Spinal cord (tissue), 10 donors: ENCODE data around the gene DNAJA3. TPM values are rescaled to one million over a fixed set of nuclear protein-coding genes. Genes with fewer than 3 reads are reported as not detected.

Source experiments
- DNase-seq, 6 donors: peaks; one replicate each; pipeline versions ENCODE4 v3.0.0 to v3.0.0-alpha.2; 2013 to 2015; ENCODE audit warnings: low spot score in 6 of 6, low read depth in 4 of 6
- H3K27ac ChIP-seq: one replicate; pipeline ENCODE4 v1.5.1; 2013; ENCODE audit warnings: low read depth, low read length, control low read depth
- H3K27me3 ChIP-seq: one replicate; pipeline ENCODE4 v1.6.1; 2013; ENCODE audit warnings: low read length; ENCODE audit not compliant: control insufficient read depth, insufficient read depth
- H3K36me3 ChIP-seq: one replicate; pipeline ENCODE4 v1.6.1; 2013; ENCODE audit warnings: low read length; ENCODE audit not compliant: control insufficient read depth, insufficient read depth
- H3K4me1 ChIP-seq: one replicate; pipeline ENCODE4 v1.6.1; 2013; ENCODE audit warnings: low read length; ENCODE audit not compliant: control insufficient read depth, insufficient read depth
- H3K4me3 ChIP-seq: one replicate; pipeline ENCODE4 v1.5.1; 2013; ENCODE audit warnings: low read depth, low read length, control low read depth
- H3K9me3 ChIP-seq: one replicate; pipeline ENCODE4 v1.6.1; 2013; ENCODE audit warnings: low read length; ENCODE audit not compliant: control insufficient read depth, insufficient read depth
- WGBS: methylation state at CpG from one replicate; pipeline ENCODE4 v1.1.5; 2013; ENCODE audit warnings: missing lambda C conversion rate; ENCODE audit not compliant: insufficient coverage; 5-methylcytosine and 5-hydroxymethylcytosine counted together
- polyA plus RNA-seq, 2 donors: library from polyadenylated mRNA; unstranded; fragments of 120-200 nt; gene quantifications; one replicate each; pipeline ENCODE4 v1.2.1, GENCODE V29; 2013; ENCODE audit not compliant: insufficient read length in 2 of 2
- total RNA-seq, 2 donors: library from RNA; depleted of rRNA in 1 of 2; stranded (reverse); fragments of 120-200 nt in 1 of 2; fragments of >200 nt in 1 of 2; gene quantifications; one replicate each; pipeline versions ENCODE4 v1.2.3 to v1.2.4, GENCODE V29; 2013 to 2014
- donor health status: healthy.

DNAJA3 gene
- total and polyA plus RNA-seq, 4 donors, result 35.4 to 45.0 (median 39.5) TPM

GRCh38 chr16:4386951-4387565 lies 38.6 kb upstream of the DNAJA3 start:
- Histone ChIP-seq H3K9me3 (no peaks in the 10 kb centered on the region), H3K4me1 (peaks cover 37% of the 10 kb centered on the region), H3K27ac (no peak overlapping the region), H3K36me3 (peaks cover 99% of the 10 kb centered on the region), H3K4me3 (no peak overlapping the region), H3K27me3 (no peaks in the 10 kb centered on the region)
- WGBS, result 87% methylated on average over 5 of the region's 10 CpGs
- no peak for DNase-seq

DNA sequence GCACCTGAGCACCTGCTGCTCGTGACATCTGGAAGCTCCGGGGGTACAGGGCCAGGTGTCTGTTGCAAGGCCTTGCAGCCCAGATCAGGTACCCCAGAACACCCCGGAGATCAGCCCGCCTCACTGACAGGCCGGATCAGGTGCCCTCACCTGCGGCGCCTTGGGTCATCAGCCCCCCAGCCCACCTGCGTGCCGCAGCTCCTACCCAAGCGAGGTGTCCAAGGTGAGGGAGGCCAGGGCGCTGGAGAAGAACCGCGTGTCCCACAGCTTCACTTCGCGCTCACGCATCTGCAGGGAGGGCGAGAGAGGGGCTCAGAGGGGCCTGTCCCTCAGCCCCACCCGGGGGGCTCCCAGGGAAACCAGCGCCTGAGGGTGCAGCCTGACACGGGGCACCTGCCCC lies 37.9 kb upstream of the DNAJA3 start:
- Histone ChIP-seq H3K4me3 (no peak overlapping the region), H3K4me1 (peaks cover 44% of the 10 kb centered on the region), H3K27me3 (no peaks in the 10 kb centered on the region), H3K9me3 (no peaks in the 10 kb centered on the region), H3K36me3 (peaks cover 99% of the 10 kb centered on the region), H3K27ac (no peak overlapping the region)
- 96% methylated on average over 20 of the region's 20 CpGs for WGBS
- DNase-seq, result no peak

- Histone ChIP-seq H3K9me3 (no peaks in the 10 kb centered on the region), H3K27ac (no peak overlapping the region), H3K4me1 (peaks cover 50% of the 10 kb centered on the region), H3K36me3 (peaks cover 100% of the 10 kb centered on the region), H3K27me3 (no peaks in the 10 kb centered on the region), H3K4me3 (no peak overlapping the region)
- no peak for DNase-seq
- WGBS, result 76% methylated on average over 19 of the region's 19 CpGs
Measured at GRCh38 chr16:4388271-4389021, 37.2 kb upstream of the DNAJA3 start.

DNA sequence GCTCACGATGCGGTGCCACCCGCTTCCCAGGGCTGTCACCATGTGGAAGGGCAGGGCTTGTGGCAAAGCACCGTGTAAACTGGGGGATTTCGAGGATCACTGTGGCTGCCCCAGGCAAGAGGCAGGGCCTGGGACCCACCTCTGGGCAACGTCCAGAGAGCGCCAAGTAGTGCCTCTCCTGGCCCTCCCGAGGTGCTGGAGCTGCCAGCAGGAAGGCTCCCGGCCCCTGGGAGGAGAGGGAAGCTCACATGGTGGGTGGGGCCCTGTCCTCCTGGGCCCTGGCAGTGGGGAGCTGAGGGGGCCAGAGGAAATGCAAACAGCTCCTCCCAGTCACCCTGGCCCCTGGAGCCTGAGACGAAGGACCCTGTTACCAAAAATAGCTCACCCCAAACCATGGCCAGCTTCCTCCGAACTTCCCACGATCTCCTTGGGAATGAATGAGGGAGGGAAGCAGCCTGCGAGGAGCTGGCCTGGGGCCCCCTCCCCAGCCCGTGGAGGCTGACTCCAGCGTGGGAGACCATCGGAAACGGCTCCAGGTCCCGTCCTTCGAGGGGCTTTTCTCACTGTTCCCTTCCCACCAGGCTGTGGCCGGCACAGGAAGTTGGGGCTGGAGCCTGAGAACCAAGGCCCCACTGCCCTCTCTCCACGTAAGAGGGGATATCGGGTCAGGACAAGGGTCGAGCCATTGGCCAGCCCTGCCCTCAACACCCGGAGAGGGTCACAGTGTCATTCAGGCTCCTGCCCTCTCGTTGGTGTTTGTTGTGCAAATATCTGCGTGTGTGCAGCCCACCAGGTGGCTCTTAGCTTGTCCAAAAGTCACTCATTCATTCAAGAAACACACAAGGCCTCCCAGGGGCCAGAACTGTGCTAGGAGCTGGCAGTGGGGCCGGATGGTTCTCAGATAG lies 36.4 kb upstream of the DNAJA3 start:
- Histone ChIP-seq H3K4me1 (peaks cover 46% of the 10 kb centered on the region), H3K36me3 (peaks cover 99% of the 10 kb centered on the region), H3K4me3 (no peak overlapping the region), H3K27ac (no peak overlapping the region), H3K27me3 (no peaks in the 10 kb centered on the region), H3K9me3 (no peaks in the 10 kb centered on the region)
- WGBS, result 56% methylated on average over 19 of the region's 27 CpGs
- no peak for DNase-seq

- no peaks in the 10 kb centered on the region for H3K27me3 ChIP-seq
- no peak overlapping the region for H3K4me3 ChIP-seq
- WGBS, result 86% methylated on average over 15 of the region's 18 CpGs
- peaks cover 35% of the 10 kb centered on the region for H3K4me1 ChIP-seq
- no peak for DNase-seq
- H3K27ac ChIP-seq, result no peak overlapping the region
- peaks cover 99% of the 10 kb centered on the region for H3K36me3 ChIP-seq
- H3K9me3 ChIP-seq, result no peaks in the 10 kb centered on the region
Measured at GRCh38 chr16:4390266-4391260, 35.1 kb upstream of the DNAJA3 start.

- WGBS, result 60% methylated on average over 19 of the region's 22 CpGs
- Histone ChIP-seq H3K4me3 (no peak overlapping the region), H3K4me1 (peaks cover 27% of the 10 kb centered on the region), H3K9me3 (no peaks in the 10 kb centered on the region), H3K36me3 (peaks cover 89% of the 10 kb centered on the region), H3K27ac (no peak overlapping the region), H3K27me3 (no peaks in the 10 kb centered on the region)
- DNase-seq, result no peak
Measured at GRCh38 chr16:4391631-4392381, 33.9 kb upstream of the DNAJA3 start.

DNA sequence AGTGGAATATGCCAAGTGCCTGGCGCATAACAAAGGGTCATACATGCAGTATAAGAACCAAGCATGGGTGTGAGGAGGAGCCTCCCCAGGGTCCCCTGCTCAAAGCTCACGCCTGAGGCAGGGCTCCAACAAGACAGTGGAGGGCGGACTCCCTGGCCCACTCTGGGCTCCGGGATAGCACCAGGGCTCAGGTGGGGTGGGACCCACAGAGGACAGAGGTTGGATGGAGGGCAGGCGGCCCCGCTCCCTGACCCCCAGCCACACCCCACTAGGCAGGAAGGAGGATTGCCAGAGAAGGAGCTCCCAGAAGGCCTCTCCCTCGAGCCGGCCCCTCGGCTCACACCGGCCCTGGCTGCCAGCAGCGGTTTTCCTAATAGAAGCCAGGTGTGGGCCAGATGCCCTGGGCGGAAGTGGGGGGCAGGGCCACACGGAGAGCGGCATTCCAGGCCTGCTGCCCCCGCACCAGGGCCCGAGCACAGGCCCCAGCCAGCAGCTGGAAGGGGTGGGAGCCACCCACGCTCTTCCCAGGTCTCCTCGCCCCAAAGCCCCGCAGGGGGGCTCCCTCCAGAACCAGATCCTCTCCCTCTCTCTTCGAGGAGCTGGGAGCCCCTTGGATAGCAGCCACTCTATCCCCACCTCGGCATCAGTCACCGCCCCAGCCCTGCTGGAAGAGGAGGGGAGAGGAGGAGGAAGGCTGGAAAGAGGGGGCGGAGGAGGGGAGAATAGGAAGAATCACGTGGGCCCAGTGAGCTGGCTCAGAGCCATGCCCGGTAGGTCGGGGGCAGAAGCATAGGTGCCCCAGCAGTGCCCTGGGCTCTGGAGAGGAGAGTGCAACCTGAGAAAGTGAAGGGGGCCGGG lies 33.1 kb upstream of the DNAJA3 start:
- Histone ChIP-seq H3K4me3 (no peak overlapping the region), H3K9me3 (no peaks in the 10 kb centered on the region), H3K27ac (peak overlapping the region; percentile 67), H3K4me1 (peaks cover 27% of the 10 kb centered on the region), H3K27me3 (no peaks in the 10 kb centered on the region), H3K36me3 (peaks cover 86% of the 10 kb centered on the region)
- WGBS, result 46% methylated on average over 22 of the region's 27 CpGs
- DNase-seq, result peak in 1 of 6 donors; percentile 37

GRCh38 chr16:4393240-4393600 lies 32.4 kb upstream of the DNAJA3 start:
- no peaks in the 10 kb centered on the region for H3K9me3 ChIP-seq
- H3K36me3 ChIP-seq, result peaks cover 84% of the 10 kb centered on the region
- H3K4me3 ChIP-seq, result no peak overlapping the region
- peak overlapping the region; percentile 67 for H3K27ac ChIP-seq
- peaks cover 27% of the 10 kb centered on the region for H3K4me1 ChIP-seq
- DNase-seq, result no peak
- WGBS, result 81% methylated on average over 6 of the region's 6 CpGs
- no peaks in the 10 kb centered on the region for H3K27me3 ChIP-seq
